Measurements from ENCODE around the gene PPP6R3.

Gene PPP6R3

GRCh38 chr11:68641880-68642279 is 181.3 kb downstream of the PPP6R3 start:
- H3F3A ChIP-seq (ENCODE audit: low read depth), result no peaks in the 10 kb centered on the region
- H3K27me3 ChIP-seq (ENCODE audit: insufficient read depth, low read length, poor library complexity, severe bottlenecking), result no peaks in the 10 kb centered on the region
- H2AFZ ChIP-seq (ENCODE audit: low read length), result no peak overlapping the region
- no peak overlapping the region for H3K9ac ChIP-seq (ENCODE audit: low read depth, low read length, poor library complexity, severe bottlenecking)
- TF ChIP-seq EZH2phosphoT487 (IDR thresholded peaks at IDR 0.05; ENCODE audit: borderline replicate concordance) (no peak), CTCF (conservative IDR thresholded peaks at IDR 0.05; ENCODE audit: low read length) (no peak)
- no peaks in the 10 kb centered on the region for H3K9me2 ChIP-seq (replicated peaks; ENCODE audit: low read depth, low read length)
- H3K4me2 ChIP-seq (ENCODE audit: low read depth, low read length, poor library complexity, severe bottlenecking), result no peak overlapping the region
- H3K4me1 ChIP-seq (ENCODE audit: insufficient read depth, low read length, poor library complexity, severe bottlenecking), result no peaks in the 10 kb centered on the region
- H3K79me2 ChIP-seq (ENCODE audit: insufficient read depth, low read length), result no peaks in the 10 kb centered on the region
- peaks cover 16% of the 10 kb centered on the region; the same call in 1 of the 2 replicates for H3K9me3 ChIP-seq (ENCODE audit: insufficient read depth, low read depth, low read length)
- no peak overlapping the region for H3K4me3 ChIP-seq (ENCODE audit: low read length, poor library complexity, severe bottlenecking)
- H4K20me1 ChIP-seq (ENCODE audit: insufficient read depth, low read length, poor library complexity, severe bottlenecking), result no peaks in the 10 kb centered on the region
- H3K36me3 ChIP-seq (ENCODE audit: insufficient read depth, low read length), result no peaks in the 10 kb centered on the region

GRCh38 chr11:68643585-68643984 is 183.0 kb downstream of the PPP6R3 start:
- no peaks in the 10 kb centered on the region for H3F3A ChIP-seq (ENCODE audit: low read depth)
- no peaks in the 10 kb centered on the region for H3K27me3 ChIP-seq (ENCODE audit: insufficient read depth, low read length, poor library complexity, severe bottlenecking)
- H2AFZ ChIP-seq (ENCODE audit: low read length), result no peak overlapping the region
- no peak overlapping the region for H3K4me3 ChIP-seq (ENCODE audit: low read length, poor library complexity, severe bottlenecking)
- no peak for TF ChIP-seq EZH2phosphoT487 (IDR thresholded peaks at IDR 0.05; ENCODE audit: borderline replicate concordance)
- no peak for TF ChIP-seq CTCF (conservative IDR thresholded peaks at IDR 0.05; ENCODE audit: low read length)
- H3K4me1 ChIP-seq (ENCODE audit: insufficient read depth, low read length, poor library complexity, severe bottlenecking), result no peaks in the 10 kb centered on the region
- H3K9me3 ChIP-seq (ENCODE audit: insufficient read depth, low read depth, low read length), result peaks cover 21% of the 10 kb centered on the region; the same call in 1 of the 2 replicates
- H3K9ac ChIP-seq (ENCODE audit: low read depth, low read length, poor library complexity, severe bottlenecking), result no peak overlapping the region
- no peaks in the 10 kb centered on the region for H3K36me3 ChIP-seq (ENCODE audit: insufficient read depth, low read length)
- no peaks in the 10 kb centered on the region for H4K20me1 ChIP-seq (ENCODE audit: insufficient read depth, low read length, poor library complexity, severe bottlenecking)
- no peaks in the 10 kb centered on the region for H3K79me2 ChIP-seq (ENCODE audit: insufficient read depth, low read length)
- H3K4me2 ChIP-seq (ENCODE audit: low read depth, low read length, poor library complexity, severe bottlenecking), result no peak overlapping the region
- H3K9me2 ChIP-seq (replicated peaks; ENCODE audit: low read depth, low read length), result no peaks in the 10 kb centered on the region

- no peak overlapping the region for H2AFZ ChIP-seq (ENCODE audit: low read length)
- H3K4me1 ChIP-seq (ENCODE audit: insufficient read depth, low read length, poor library complexity, severe bottlenecking), result no peaks in the 10 kb centered on the region
- H3K27me3 ChIP-seq (ENCODE audit: insufficient read depth, low read length, poor library complexity, severe bottlenecking), result no peaks in the 10 kb centered on the region
- TF ChIP-seq EZH2phosphoT487 (IDR thresholded peaks at IDR 0.05; ENCODE audit: borderline replicate concordance), result no peak
- no peak for TF ChIP-seq CTCF (conservative IDR thresholded peaks at IDR 0.05; ENCODE audit: low read length)
- H3K4me3 ChIP-seq (ENCODE audit: low read length, poor library complexity, severe bottlenecking), result no peak overlapping the region
- no peaks in the 10 kb centered on the region for H3K36me3 ChIP-seq (ENCODE audit: insufficient read depth, low read length)
- H3K9me3 ChIP-seq (ENCODE audit: insufficient read depth, low read depth, low read length), result peaks cover 21% of the 10 kb centered on the region; the same call in 1 of the 2 replicates
- no peaks in the 10 kb centered on the region for H4K20me1 ChIP-seq (ENCODE audit: insufficient read depth, low read length, poor library complexity, severe bottlenecking)
- no peaks in the 10 kb centered on the region for H3F3A ChIP-seq (ENCODE audit: low read depth)
- H3K4me2 ChIP-seq (ENCODE audit: low read depth, low read length, poor library complexity, severe bottlenecking), result no peak overlapping the region
- H3K9me2 ChIP-seq (replicated peaks; ENCODE audit: low read depth, low read length), result no peaks in the 10 kb centered on the region
- H3K79me2 ChIP-seq (ENCODE audit: insufficient read depth, low read length), result no peaks in the 10 kb centered on the region
- H3K9ac ChIP-seq (ENCODE audit: low read depth, low read length, poor library complexity, severe bottlenecking), result no peak overlapping the region
These were observed 186.3 kb downstream of the PPP6R3 start for GRCh38 chr11:68646832-68647231.

Measured in Loucy (cell line).